Vagina (tissue), 2 donors: ENCODE data around the gene MEX3C. TPM values are rescaled to one million over a fixed set of nuclear protein-coding genes. Genes with fewer than 3 reads are reported as not detected.

Source experiments
- DNase-seq, 2 donors: peaks; one replicate each; pipeline ENCODE4 v3.0.0-alpha.2; 2017; ENCODE audit errors: extremely low spot score in 2 of 2
- H3K27ac ChIP-seq: fragments of 200-600 bp; sonication (generic); one replicate; pipeline ENCODE4 v1.5.1; 2019
- H3K27me3 ChIP-seq: fragments of 200-600 bp; sonication (generic); one replicate; pipeline ENCODE4 v1.5.1; 2019
- H3K36me3 ChIP-seq, 2 donors: fragments of 200-600 bp; sonication (generic); one replicate each; pipeline ENCODE4 v1.5.1; 2017 to 2019
- H3K4me1 ChIP-seq: fragments of 200-600 bp; sonication (generic); one replicate; pipeline ENCODE4 v1.5.1; 2019
- H3K4me3 ChIP-seq, 2 donors: fragments of 200-600 bp; sonication (generic); 1 replicate in 1 of 2; 2 replicates in 1 of 2; pipeline ENCODE4 v1.5.1; 2016 to 2019
- H3K9me3 ChIP-seq: fragments of 200-600 bp; sonication (generic); one replicate; pipeline ENCODE4 v1.5.1; 2019
- POLR2A ChIP-seq, 2 donors: fragments of 450-650 bp; IDR thresholded peaks; one replicate each; pipeline ENCODE4 v1.6.1; 2017; ENCODE audit warnings: antibody characterized with exemption in 2 of 2, mild to moderate bottlenecking in 2 of 2, moderate library complexity in 2 of 2
- POLR2AphosphoS5 ChIP-seq, 2 donors: sonication (generic); formaldehyde crosslinking; IDR thresholded peaks; one replicate each; pipeline ENCODE4 v1.9.0; 2017; ENCODE audit warnings: antibody characterized with exemption in 2 of 2, mild to moderate bottlenecking in 2 of 2, low read depth in 1 of 2; ENCODE audit not compliant: insufficient read depth in 1 of 2
- intact Hi-C: fragments of 100-400 bp; cut with DNase I; formaldehyde crosslinking; loops from one replicate; pipeline ENCODE4 v1.15.1; 2023
- total RNA-seq: library from RNA; depleted of rRNA; stranded (reverse); fragments of >200 nt; gene quantifications from one replicate; pipeline ENCODE4 v1.2.3, GENCODE V29; 2016
- TF ChIP-seq, protein P1 (sequence below), 3 experiments: fragments of 450-650 bp in 2 of 3; fragments of 200-600 bp in 1 of 3; sonication (generic) in 1 of 3; IDR thresholded peaks; one replicate each; pipeline ENCODE4 v1.5.1; 2017 to 2019; ENCODE audit warnings: antibody characterized with exemption in 3 of 3, mild to moderate bottlenecking in 2 of 3, moderate library complexity in 2 of 3

Gene MEX3C
- total RNA-seq, 1 donor from 2014 or later: 20.4 TPM

DNA sequence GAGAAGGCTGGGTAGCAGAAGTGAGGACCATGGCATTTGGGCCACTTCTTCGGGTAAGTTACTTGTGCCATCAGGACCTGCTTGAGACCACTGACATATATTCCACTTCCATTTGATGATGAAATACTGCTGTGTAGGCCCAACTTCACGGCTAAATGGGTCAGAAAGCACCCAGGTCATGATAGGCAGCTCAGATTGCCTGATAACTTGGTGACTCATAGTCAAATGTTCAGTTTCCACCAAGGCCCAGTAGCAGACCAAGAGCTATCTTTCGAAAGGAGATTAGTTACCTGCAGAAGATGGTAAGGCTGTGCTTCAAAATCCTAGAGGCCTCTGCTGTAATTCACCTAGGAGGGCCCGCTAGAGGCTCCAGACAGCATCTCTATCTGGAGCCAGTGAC is 31.8 kb upstream of the MEX3C start:
- no peaks in the 10 kb centered on the region for H3K36me3 ChIP-seq
- no peak for DNase-seq
- no peaks in the 10 kb centered on the region for H3K27me3 ChIP-seq
- H3K27ac ChIP-seq: no peak overlapping the region
- H3K4me1 ChIP-seq: no peaks in the 10 kb centered on the region
- no peaks in the 10 kb centered on the region for H3K9me3 ChIP-seq
- intact Hi-C loops: no loop called here
- no peak overlapping the region for H3K4me3 ChIP-seq
- no peak for TF ChIP-seq POLR2A (IDR thresholded peaks at IDR 0.05)
- no peak for TF ChIP-seq POLR2AphosphoS5 (IDR thresholded peaks at IDR 0.05; ENCODE audit: insufficient read depth in 1 of 2, low read depth in 1 of 2)
- TF ChIP-seq, protein P1, sequence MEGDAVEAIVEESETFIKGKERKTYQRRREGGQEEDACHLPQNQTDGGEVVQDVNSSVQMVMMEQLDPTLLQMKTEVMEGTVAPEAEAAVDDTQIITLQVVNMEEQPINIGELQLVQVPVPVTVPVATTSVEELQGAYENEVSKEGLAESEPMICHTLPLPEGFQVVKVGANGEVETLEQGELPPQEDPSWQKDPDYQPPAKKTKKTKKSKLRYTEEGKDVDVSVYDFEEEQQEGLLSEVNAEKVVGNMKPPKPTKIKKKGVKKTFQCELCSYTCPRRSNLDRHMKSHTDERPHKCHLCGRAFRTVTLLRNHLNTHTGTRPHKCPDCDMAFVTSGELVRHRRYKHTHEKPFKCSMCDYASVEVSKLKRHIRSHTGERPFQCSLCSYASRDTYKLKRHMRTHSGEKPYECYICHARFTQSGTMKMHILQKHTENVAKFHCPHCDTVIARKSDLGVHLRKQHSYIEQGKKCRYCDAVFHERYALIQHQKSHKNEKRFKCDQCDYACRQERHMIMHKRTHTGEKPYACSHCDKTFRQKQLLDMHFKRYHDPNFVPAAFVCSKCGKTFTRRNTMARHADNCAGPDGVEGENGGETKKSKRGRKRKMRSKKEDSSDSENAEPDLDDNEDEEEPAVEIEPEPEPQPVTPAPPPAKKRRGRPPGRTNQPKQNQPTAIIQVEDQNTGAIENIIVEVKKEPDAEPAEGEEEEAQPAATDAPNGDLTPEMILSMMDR (IDR thresholded peaks at IDR 0.05): no peak

DNA sequence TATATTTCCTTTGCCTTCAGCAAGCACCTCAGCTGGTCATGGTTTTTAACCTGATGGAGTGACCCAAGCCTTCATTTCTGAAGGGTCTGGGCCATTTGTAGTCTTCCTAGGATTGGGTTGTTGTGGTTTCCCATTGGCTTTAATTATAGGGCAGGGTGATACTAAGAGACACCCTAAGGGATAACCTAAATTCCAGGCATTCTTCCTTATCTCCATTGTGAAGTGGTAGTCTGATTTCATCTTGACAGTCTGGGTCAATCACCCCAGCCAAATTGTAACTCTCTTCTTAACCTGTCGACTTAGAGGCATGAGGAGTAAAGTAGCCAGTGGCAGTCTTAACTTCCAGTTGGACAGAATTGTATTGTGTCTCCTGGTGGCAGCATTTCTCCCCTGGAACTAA is 30.2 kb upstream of the MEX3C start:
- DNase-seq: no peak
- Histone ChIP-seq H3K4me3 (no peak overlapping the region), H3K4me1 (no peaks in the 10 kb centered on the region), H3K27ac (no peak overlapping the region), H3K27me3 (no peaks in the 10 kb centered on the region), H3K36me3 (no peaks in the 10 kb centered on the region), H3K9me3 (no peaks in the 10 kb centered on the region)
- TF ChIP-seq, protein P1 (IDR thresholded peaks at IDR 0.05): no peak
- TF ChIP-seq POLR2A (IDR thresholded peaks at IDR 0.05) (no peak), POLR2AphosphoS5 (IDR thresholded peaks at IDR 0.05; ENCODE audit: insufficient read depth in 1 of 2, low read depth in 1 of 2) (no peak)
- intact Hi-C loops: no loop called here

DNA sequence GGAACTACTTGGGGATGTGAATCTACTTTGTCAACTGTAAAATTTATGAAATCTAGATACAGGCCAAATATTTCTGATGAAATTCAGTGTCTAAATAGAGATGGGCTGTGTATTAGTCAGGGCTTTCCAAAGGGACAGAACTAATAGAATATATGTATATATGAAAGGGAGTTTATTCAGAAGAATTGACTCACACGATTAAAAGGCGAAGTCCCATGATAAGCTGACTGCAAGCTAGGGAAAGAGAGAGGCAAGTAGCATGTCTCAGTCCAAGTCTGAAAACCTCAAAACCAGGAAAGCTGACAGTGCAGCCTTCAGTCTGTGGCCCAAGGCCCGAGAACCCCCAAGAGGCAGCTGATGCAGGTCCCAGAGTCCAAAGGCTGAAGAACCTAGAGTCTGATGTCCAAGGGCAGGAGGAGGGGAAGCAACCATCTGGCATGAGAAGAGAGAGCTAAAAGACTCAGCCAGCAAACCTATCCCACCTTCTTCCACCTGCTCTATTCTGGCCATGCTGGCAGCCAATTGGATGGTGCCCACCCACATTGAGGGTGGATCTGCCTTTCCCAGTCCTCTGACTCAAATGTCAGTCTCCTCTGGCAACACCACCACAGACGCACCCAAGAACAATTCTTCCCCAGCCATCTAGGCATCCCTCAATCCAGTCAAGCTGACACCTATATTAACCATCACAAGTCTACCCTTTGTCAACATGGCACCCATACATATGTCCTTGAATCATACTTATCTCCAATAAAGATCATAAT is 29.3 kb upstream of the MEX3C start:
- Histone ChIP-seq H3K4me1 (no peaks in the 10 kb centered on the region), H3K27me3 (no peaks in the 10 kb centered on the region), H3K36me3 (no peaks in the 10 kb centered on the region), H3K4me3 (no peak overlapping the region), H3K27ac (no peak overlapping the region), H3K9me3 (no peaks in the 10 kb centered on the region)
- no peak for TF ChIP-seq POLR2AphosphoS5 (IDR thresholded peaks at IDR 0.05; ENCODE audit: insufficient read depth in 1 of 2, low read depth in 1 of 2)
- TF ChIP-seq, protein P1 (IDR thresholded peaks at IDR 0.05): no peak
- no peak for TF ChIP-seq POLR2A (IDR thresholded peaks at IDR 0.05)
- DNase-seq: no peak
- intact Hi-C loops: no loop called here

DNA sequence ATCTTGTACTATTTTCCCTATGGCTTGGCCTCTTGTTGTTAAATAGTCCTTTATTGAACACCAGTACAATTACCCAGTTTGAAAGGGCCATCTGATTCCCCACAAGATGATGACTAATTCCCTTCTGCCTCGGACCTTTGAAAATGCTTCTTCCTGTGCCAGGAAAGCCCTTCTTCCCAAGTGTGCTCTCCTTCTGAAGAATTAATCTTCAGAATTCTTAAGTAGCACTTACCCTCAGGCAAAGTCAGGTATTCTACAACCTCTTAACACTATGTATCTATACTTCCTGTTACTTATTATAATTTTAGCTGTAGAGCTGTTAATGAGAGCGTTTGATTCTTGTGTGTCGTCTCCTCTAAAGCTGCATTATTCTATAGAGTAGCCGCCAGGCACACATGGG is 28.6 kb upstream of the MEX3C start:
- Histone ChIP-seq H3K27ac (no peak overlapping the region), H3K4me3 (no peak overlapping the region), H3K36me3 (no peaks in the 10 kb centered on the region), H3K9me3 (no peaks in the 10 kb centered on the region), H3K27me3 (no peaks in the 10 kb centered on the region), H3K4me1 (no peaks in the 10 kb centered on the region)
- TF ChIP-seq, protein P1 (IDR thresholded peaks at IDR 0.05): no peak
- TF ChIP-seq POLR2A (IDR thresholded peaks at IDR 0.05) (no peak), POLR2AphosphoS5 (IDR thresholded peaks at IDR 0.05; ENCODE audit: insufficient read depth in 1 of 2, low read depth in 1 of 2) (no peak)
- intact Hi-C loops: no loop called here
- no peak for DNase-seq

DNA sequence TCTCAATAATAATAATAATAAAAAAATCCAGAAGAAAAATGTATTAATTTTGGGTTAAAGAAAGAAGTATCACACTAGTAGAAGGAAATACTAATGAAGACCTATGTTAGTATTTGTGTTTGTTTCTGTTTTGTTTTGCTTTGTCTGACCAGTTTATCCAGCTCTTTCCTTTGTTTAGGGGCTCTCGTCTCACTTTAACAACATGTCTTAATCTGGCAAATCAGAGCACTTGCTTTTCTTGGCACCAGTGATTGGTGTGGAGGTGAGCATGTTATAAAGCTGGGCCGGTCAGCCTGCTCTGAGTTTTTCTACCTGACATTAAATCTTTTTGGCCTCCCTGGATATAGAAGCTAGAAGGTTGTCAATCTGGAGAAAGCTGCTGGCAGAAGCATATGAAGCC is 15.1 kb upstream of the MEX3C start:
- DNase-seq: no peak
- intact Hi-C loops: no loop called here
- H3K27ac ChIP-seq: no peak overlapping the region
- no peaks in the 10 kb centered on the region for H3K4me1 ChIP-seq
- H3K27me3 ChIP-seq: no peaks in the 10 kb centered on the region
- no peak overlapping the region for H3K4me3 ChIP-seq
- H3K36me3 ChIP-seq: no peaks in the 10 kb centered on the region
- TF ChIP-seq POLR2A (IDR thresholded peaks at IDR 0.05) (no peak), POLR2AphosphoS5 (IDR thresholded peaks at IDR 0.05; ENCODE audit: insufficient read depth in 1 of 2, low read depth in 1 of 2) (no peak)
- TF ChIP-seq, protein P1 (IDR thresholded peaks at IDR 0.05): no peak
- no peaks in the 10 kb centered on the region for H3K9me3 ChIP-seq
